ENCODE data around the gene RPAP3.

The RPAP3 gene

GRCh38 chr12:47741340-47741703, 35.5 kb upstream of the RPAP3 start:
- DNase-seq: peak; percentile 75

DNA sequence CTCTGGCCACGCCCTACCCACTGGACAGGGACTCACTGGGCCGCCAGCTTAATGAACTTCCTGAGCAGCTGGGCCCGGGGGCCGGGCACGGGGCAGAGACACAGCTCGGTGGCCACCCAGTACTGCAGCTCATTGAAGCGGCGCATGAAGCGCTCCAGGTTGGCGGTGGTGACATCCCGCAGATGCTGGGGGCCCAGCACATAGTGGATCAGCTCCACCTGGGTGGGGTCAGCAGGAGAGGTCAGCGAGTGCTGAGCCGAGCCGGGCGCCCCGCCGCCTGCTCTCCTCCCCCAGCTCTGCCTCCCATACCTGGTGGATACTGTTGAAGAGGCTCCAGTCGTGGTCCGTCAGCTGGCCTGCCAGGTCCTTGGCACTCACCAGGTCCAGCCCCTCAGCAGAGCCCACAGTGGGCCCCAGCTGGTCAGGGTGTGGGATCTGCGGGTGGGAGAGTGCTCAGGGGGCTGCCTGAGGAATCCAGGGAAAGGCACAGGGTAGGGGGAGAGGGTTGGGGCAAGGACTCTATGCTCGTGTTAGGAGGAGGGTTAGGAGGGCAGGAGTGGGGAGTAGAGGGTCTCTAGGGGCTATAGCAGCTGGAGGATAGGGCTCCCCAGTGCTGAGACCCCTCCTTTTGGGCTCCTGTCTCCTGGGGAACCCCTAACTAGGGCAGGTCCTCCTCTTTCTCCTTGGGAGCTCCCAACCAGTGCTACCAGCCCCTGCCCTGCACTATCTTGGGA, 34.9 kb upstream of the RPAP3 start:
- no peak for DNase-seq

GRCh38 chr12:47739979-47740378, 34.1 kb upstream of the RPAP3 start:
- DNase-seq: no peak

DNA sequence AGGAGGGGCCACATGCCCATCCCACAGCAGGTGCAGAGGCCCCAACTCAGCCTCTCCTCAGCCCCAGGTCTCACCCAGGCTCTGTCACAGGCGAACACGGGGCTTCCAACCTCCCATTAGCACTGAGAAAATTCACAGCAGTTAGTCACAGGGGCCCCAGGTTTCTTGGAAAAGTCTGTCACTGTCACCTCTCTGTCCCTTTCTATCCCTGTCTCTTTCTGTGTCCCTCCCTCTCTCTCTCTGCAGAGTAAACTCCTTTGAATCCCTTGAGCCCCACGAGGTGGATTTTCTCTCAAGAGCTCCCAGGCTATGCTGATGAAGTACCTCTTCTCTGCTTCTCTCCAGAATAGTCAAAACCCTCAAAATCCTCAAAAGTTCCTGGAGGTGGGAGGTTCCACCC, 33.5 kb upstream of the RPAP3 start:
- DNase-seq: no peak

DNA sequence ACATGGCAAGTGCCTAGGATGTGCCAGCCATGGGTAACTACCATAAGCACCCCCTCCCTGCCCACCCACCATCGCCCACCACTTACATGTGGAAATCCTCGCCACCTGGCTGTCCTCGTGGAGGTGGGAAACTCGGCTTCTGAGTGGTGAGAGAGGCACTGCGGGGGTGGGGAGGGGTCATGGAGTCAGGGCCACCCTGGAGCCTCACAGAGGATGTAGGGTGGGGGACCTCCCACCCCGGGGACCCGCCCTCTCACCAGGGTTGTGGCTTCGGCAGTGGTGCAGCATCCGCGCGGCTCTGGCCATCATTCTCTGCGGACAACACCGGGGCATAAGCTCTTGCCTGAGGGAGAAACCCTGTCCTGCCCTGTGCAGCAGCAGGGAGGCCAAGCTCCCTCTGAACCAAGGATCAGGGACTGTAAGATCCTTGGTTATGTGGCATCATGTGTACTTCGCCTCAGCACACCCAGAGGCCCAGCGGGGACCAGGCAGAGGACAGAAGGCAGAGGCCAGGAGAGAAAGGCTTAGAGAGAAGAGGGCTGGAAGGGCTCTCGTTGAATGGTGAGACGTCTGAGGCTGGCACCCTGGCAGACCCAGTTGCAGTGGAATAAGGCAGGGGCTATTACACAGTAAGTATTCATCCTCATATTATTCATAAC, 32.2 kb upstream of the RPAP3 start:
- no peak for DNase-seq

- peak; percentile 72 for DNase-seq
These were observed 31.2 kb upstream of the RPAP3 start for GRCh38 chr12:47736877-47737676.

GRCh38 chr12:47736216-47736615, 30.4 kb upstream of the RPAP3 start:
- no peak for DNase-seq

GRCh38 chr12:47735649-47736048, 29.8 kb upstream of the RPAP3 start:
- DNase-seq: no peak

GRCh38 chr12:47734725-47735480, 29.1 kb upstream of the RPAP3 start:
- DNase-seq: no peak

DNA sequence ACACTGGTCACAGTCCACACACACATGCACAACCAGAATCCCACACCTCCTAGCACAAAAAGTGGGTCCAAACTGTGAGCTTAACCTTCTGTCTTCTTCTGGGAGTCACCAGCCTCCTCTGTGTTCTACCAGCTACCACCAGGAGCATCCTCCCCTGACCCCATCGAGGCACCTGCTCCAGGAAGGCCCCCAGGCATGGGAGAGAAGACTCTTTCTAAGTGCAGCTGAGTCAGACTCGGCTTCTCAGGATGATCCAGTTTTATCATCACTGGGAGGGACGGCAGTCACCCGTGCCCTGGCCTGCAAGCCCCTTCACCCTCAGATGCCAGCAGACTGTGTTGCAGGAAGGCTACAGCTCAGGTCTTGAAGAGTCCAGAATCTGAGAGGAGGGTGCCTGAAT, 27.3 kb upstream of the RPAP3 start:
- DNase-seq: no peak

GRCh38 chr12:47732504-47732903, 26.7 kb upstream of the RPAP3 start:
- DNase-seq: no peak

DNA sequence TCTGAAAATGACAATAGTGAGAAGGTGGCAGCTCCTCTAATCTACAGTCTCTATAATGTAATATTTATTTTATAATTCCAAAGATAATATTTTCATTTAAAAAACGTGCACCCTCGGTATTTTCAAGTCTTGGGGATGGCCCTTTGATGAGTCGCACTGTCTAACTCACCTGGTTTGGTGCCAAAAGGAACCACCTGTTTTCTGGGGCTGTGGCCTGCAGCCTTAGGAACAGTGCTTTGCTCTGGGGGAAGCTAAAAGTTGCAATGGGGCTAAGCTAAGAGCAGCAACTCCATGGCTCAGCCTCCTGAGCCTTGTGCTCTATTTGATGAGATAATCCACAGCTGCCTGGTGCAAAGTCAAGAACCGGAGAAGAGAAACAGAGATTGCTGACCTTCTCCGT, 25.9 kb upstream of the RPAP3 start:
- DNase-seq: no peak

- DNase-seq: no peak
These were observed 24.5 kb upstream of the RPAP3 start for GRCh38 chr12:47730341-47730744.

- DNase-seq: no peak
These were observed 23.4 kb upstream of the RPAP3 start for GRCh38 chr12:47729233-47729632.

- no peak for DNase-seq
These were observed 20.1 kb upstream of the RPAP3 start for GRCh38 chr12:47725893-47726292.

DNA sequence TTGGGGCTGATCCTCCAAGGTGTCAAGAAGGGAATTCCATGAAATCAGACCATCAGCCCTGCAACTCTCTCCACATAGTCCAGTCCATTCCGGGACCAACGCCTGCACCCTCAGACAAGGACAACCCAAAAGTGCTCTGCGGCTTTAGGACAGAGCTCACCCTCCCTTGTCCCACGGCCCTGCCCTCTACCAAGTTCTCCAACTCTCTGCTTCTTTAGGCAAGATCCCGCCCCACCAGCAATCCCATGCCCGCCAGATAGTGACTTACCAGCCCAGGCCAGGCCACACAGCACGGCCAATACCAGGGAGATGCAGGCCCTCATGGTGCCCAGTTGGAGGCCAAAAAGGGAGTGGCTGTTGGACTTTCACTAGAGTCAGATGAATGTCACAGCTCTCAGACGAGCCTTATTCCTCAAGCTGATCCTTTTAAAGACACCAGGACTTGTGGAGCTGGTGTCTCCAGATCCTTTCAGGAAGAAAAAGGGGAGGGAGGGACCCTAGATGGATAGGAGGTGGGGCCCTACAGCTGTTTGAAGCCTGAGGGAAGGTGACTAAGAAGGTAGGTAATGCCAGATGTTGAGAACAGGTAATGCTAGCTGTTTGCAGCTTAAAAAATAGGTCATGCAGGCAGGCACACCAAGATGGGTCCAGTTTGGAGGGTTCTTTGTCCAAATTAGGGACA, 19.4 kb upstream of the RPAP3 start, which contains the start of gene ENDOU:
Gene ENDOU (minus strand): TSS at position 400 of the 682 bp plus-strand sequence. CDS start 77 bp downstream, at position 323.
- DNase-seq: no peak

- peak; percentile 42 for DNase-seq
These were observed 17.3 kb upstream of the RPAP3 start for GRCh38 chr12:47722941-47723631.

GRCh38 chr12:47722136-47722834, 16.5 kb upstream of the RPAP3 start:
- DNase-seq: no peak

DNA sequence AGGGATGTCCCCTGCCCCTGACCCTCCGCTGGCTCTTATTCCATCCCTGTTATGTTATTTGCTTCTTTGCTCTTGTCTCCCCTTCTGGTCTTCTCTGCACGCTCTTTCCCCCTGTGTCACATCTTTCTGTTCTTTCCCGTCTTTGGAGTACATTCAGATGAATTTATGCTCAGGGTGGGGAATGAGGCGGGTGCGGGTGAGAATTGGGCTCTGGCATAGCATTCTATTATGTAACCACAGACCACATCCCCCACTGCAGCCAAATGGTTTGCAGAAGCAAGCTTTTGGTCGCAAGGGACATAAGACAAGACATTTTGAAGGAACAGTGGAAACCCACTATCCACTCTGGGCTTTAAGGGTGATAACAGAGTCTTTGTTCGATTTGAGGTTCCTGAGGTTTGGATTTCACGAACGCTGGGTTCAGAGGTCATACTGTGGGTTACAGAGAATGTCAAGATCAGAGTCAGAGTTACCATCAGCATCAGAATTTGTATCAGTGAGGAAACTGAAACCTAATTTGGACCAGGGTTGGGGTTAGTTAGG, 15.7 kb upstream of the RPAP3 start:
- peak; percentile 44 for DNase-seq

- DNase-seq: peak; percentile 38
These were observed 12.7 kb upstream of the RPAP3 start for GRCh38 chr12:47718531-47718930.
